Midbrain (tissue), 1 donor: ENCODE data around the gene IGFBP3.

Source experiments
- DNase-seq: peaks from one replicate; lab custom pipeline; 2025; lab: John Stamatoyannopoulos, UW

The IGFBP3 gene

DNA sequence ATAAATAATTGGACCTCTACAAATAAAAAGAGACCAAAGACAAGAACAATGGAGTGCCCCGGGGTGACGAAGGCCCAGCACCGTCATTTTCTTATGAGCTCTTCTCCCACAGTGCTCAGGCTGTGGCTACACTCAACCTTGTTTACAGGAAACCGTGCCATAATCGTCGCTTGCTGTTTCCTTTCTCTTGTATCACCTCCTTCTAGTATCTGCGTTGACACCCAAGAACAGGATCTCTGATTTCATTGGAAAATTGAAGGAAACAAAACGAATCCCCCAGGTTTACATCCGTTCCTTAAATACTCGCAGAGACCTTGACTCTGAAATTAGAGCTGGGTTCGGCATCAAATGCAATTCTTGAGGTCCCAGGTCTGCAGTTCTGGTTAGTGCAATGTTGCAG is 1.7 kb upstream of the IGFBP3 start:
- no peak for DNase-seq

DNA sequence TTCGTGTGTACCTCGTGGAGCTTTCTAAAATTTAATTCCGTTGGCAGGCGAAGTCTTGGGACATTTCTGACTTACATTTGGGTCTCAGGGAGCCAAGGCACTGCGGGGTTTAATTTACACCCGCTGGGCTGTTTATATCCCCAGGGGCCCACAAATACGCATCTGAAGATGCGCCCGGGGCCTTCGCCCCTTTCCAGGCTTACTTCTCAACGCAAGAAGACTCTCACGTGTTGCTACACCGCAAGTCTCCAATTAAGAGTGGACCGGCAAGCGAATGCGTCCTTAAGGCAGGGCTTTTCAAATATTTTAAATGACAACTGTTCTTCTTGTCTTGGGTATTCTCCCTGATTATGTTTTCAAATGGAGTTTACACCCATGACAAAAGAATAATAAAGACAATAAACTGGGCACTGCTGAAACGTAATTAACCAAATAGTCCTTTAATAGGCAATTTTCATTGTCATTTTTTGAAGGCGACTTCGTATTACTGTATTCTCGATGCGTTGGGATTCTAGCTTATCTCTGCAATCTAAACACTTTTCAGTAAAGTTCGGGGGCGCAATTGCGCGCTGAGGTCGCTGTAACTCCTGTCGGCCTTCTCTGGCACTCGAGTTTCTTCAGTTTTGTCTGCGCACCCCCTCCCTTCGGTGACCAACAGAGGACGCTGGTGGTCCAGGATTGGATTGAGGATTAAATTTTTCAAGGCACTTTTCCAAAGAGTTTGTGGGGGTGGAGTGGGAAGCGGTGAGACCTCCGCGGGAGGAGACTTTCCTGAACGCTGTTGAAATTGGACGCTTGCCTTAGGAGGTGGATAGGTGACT is 837 bp upstream of the IGFBP3 start:
- peak; percentile 51 for DNase-seq

DNA sequence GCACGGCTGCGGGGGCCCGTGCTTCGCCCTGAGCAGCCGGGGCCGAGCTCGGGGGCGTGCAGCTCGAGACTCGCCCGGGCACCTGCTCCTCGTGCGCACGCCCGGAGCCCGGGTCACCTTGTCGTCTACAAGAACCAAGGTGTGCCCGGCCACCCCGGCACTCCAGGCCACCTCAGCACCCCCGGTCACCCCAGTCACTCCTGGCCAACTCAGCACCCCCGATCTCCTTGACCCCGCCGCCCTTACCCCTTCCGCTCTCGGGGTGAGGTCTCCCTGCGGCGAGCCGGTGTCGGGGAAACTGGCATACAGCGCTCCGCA is 268 bp upstream of the IGFBP3 start:
- DNase-seq: no peak

DNA sequence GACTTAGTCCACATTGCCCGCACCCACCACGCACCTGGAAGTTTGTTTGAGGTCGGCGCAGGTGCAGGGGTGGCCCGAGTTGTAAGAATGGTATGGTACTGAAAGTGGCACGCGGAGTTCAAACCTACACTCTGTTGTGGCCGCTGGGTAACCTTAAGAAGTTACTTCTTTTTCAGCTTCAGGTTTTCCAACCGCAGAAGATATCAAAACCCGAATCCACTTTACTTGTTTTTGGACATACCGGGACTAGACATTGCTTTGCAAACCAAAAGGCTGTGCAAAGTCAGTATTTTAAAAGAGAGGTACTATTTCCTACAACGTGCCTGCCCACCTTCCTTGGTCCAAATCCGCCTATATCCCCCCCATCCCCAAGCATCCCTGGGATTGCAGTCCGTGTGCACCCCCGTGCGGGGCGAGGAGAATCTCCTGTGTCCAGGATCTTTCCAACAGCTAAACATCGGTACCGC is 1.0 kb downstream of the IGFBP3 start:
- no peak for DNase-seq

DNA sequence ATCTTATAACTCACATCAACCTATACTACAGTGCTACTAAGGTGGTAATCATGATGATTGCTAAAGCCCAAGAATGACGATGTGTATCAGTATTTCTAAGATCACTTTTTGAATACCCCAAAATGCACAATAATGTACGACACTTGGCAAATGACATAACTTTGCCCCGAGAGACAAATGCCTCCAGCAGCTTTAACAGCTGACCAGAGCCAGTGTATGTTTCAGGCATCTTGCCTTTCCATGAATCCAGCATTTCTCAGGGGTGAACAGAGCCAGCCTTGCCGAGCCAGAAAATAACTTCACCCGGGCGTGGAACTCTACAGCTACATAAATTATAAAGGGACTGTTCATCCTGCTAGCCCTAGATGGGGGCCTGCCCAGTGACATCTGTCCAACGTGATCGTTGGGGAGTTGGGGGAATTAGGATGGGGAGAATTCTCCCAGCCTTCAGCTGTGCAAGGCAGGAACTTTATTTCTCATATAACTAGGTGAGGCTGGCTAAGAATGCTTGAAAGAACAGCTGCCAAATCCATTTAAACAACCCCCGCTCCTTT is 1.8 kb downstream of the IGFBP3 start:
- DNase-seq: no peak

DNA sequence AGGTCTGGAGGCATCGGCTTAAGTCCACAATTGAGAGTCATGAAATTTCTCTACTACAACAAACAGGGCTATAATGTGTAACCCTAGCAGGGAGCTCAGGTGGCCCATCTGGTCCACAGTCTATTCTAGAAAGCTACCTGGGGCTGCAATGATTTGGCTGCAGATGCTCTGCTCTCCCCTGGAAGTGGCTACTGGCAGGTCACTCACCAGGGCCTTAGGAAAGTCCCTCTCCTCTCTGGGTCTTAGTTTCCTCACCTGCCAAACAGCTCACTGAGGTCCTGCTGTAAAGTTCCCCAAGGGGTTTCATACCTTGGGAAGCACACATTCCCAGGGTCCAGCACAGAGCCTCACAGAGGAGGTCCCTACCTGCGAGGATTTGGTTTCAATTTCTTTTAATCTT is 2.5 kb downstream of the IGFBP3 start:
- DNase-seq: no peak

DNA sequence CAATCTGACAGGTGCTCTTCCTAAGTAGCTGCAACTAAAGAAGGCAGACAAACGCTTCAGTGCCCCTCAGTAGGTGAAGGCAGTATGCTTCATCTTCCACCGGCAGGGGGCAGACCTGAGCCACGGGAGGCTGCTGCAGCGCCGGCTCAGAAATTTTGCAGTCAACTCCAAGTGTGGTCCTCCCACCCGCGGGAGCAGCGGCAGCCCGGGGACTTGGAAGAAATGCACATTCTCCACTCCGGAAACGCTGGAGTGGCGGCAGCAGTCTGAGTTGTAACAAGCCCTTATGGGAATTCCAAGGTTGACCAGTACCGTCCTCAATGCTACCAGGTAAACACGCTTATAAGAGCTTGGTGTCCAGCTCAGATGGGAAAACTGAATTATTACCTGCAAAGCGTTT is 3.4 kb downstream of the IGFBP3 start:
- DNase-seq: peak; percentile 76

DNA sequence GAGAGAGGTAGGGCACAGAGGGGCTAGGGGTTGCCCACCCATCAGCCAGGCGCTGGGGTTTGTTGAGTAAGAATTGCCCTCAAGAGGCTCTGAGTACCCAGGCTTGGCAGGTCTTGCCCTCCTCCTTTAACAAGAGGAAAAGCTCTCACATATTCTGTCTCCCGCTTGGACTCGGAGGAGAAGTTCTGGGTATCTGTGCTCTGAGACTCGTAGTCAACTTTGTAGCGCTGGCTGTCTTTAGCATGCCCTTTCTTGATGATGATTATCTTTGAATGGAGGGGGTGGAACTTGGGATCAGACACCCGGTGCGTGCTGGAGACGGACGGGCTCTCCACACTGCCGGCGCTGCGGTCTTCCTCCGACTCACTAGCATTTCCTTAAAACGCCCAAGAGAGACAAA is 4.0 kb downstream of the IGFBP3 start:
- no peak for DNase-seq

DNA sequence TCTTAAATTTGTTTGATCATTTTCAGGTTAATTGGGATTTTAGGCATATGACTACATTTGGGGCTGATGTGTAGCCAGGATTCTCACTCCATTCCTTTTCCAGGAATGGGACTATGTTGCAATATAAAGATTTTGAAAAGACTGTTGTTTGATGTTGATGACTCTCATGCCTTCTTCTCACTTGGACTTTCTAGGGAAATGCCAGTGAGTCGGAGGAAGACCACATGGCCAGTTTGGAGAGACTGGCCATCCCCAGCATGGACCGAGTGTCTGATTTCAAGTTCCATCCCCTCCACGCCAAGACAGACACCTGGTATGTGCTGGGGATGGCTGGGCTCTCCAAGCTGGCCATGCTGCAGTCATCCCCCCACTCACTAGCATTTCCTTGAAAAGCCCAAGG is 5.5 kb downstream of the IGFBP3 start:
- DNase-seq: no peak

DNA sequence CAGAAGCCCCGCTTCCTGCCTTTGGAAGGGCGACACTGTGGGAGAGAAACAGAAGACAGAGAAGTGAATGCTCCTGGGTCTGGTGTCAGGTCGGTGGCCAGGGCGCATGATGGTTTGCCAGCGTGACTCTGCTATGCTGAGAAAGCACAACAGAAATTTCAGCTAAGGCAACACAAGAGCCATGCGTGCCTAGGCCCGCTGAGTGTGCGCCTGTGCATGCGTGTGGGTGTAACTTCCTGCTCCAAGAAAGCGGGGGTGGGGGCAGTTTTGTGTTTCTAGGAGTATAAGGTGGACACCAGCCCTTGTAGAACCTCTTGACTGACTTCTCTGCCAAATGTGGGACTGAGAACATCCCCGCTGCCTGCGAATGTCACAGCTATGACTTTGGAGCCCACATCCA is 6.2 kb downstream of the IGFBP3 start:
- no peak for DNase-seq

DNA sequence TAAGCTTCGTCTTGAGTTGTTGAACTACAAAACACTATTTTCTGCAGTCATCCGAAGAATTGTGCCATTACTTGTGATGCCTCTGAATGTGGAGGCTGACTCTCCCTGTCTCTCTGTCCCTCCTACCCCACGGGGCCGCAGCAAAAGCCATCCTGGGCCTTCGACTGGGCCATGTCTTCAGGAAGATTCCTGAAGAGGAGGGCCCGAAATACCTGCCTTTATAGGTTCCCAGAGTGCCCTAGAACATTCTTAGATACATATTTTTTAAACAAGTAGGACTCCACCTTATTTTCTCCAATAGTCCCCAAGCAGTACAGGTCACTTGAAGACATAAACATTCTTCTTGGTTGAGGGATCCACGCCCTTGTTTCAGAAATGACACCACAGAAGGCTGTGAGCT is 8.1 kb downstream of the IGFBP3 start:
- DNase-seq: no peak

DNA sequence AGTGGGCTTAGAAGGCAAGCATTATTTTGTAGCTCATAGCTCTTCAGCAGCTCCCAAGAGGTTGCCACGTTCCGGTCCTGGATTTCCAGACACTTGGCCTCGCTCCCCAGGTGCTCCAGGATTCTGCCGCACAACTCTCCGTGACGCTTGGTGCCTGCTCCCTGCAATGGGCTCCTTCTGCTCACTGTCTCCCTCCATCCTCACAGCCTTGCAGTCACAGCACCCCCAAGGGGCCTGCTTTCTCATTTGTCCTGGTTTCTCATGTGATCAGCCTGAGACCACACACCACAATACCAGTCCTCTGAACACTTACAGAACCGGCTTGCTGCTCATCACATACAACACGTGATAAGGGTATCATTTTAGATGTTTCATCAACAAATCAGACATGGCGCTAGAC is 9.8 kb downstream of the IGFBP3 start:
- no peak for DNase-seq

DNA sequence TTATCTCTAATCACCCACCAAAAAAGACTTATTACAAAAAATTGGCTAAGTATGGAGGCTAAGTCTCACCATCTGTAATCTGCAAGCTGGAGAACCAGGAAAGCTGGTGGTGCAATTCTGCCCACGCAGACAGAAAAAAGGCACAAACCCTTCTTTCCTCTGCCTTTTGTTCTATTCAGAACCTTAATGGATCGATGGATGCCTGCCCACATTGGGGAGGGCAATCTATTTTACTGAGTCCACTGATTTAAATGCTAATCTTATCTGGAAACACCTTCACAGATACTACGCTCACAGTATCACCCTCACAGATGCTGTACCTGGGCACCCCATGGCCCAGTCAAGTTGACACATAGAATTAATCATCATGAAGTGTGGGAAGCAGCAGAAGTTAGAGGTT is 10.2 kb downstream of the IGFBP3 start:
- DNase-seq: no peak

DNA sequence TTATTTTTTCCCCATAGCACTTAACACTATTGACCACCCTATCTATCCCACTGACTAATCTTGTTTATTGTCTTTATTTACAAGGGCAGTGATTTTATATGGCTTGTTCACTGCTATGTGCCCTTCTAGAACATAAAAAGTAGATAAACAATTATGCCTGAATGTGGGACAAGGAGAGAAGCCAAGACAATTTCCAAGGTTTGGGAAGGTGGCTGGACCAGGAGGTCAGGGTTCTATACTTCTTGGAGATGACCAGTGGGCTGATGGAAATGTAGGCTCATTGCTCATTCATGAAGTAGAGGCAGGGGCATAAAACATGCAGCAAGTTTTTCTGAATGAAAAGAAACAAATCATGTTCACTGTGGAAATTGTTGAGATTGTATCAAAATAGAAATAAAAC is 11.5 kb downstream of the IGFBP3 start:
- no peak for DNase-seq

DNA sequence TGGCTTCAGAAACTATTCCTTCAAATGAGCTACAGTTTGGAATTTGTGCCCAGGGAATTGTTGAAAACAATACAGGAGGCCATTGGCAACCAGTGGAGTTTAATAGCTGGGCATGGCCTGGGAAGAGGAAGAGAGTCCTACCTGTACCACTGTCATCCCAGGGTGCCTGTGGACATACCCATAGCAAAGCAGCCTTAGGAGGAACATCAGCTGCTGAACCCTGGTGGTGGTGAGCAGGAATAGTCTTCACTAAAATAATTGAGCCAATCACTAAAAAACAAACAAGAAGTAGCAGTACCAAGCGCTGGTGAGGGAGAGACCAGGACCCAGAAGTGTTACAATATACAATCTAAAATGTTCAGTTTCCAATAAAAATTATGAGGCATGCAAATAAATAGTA is 18.3 kb downstream of the IGFBP3 start:
- DNase-seq: no peak

DNA sequence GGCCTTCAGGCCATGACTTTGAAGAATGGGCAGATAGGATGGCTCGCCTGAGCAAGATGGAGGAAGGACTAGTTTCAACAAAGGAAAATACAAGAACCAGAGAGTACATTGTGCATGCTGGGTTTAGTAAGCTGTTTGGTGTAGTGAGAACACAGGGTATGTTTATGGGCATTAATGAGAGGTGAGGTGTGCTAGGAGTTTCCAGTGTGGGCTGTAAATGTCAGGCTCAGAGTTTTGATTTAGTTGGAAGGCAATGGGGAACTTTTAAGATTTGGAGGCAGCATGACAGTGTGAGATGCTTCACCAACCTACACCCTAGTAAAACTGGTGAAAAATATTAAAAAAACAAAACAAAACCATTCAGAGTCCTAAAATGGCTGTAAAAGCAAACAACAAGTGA is 19.5 kb downstream of the IGFBP3 start:
- no peak for DNase-seq

DNA sequence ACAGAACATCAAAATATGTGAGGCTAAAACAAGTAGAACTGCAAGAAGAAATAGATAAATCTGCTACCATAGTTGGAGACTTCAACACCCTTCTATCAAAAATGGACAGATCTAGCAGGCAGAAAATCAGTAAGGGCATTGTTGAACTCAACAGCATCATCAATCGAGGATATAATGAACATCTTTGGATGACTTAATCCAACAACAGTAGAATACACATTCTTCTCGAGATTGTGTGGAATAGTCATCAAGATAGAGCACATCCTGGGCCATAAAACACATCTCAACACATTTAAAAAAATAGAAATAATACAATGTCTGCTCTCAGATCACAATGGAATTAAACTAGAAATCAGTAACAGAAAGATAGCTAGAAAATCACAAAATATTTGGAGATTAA is 22.9 kb downstream of the IGFBP3 start:
- DNase-seq: no peak

DNA sequence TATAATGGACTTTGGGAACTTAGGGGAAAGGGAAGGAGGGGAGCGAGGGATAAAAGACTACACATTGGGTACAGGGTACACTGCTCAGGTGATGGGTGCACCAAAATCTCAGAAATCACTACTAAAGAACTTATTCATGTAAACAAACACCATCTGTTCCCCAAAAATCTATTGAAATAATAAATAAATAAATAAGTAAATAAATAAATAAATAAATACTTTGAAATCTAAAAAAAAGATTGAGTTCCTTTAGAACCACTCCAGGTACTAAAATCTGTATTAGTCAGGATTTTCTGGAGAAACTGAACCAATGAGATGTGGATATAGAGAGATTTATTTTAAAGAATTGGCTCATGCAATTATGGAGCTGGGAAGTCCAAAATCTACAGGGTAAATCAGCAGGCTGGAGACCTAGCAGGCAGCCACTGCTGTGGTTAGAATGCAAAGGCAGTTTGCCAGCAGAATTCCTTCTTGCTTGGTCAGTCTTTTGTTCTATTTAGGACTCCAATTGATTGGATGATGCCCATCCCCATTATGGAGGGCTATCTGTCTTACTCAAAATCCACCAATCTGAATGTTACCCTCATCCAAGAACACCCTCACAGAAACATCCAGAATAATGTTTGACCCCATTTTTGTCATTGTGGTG is 23.9 kb downstream of the IGFBP3 start:
- DNase-seq: no peak

DNA sequence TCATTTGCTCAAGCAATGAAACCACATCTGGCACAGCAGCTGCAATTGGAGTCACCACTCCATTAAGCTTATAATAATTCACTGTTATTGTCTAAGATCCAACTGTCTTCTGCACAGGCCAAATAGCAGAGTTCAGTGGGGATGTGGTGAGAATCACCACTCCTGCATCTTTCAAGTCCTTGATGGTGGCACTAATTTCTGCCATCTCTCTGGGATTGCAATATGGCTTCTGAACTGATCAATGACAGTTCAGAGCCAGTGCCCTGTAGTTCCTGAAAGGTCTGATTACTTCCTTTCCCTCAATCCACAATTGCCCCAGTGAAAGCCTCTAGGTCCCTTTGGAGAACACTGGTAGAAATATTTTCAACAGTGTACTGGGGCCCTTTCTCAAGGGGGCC is 26.4 kb downstream of the IGFBP3 start:
- no peak for DNase-seq

DNA sequence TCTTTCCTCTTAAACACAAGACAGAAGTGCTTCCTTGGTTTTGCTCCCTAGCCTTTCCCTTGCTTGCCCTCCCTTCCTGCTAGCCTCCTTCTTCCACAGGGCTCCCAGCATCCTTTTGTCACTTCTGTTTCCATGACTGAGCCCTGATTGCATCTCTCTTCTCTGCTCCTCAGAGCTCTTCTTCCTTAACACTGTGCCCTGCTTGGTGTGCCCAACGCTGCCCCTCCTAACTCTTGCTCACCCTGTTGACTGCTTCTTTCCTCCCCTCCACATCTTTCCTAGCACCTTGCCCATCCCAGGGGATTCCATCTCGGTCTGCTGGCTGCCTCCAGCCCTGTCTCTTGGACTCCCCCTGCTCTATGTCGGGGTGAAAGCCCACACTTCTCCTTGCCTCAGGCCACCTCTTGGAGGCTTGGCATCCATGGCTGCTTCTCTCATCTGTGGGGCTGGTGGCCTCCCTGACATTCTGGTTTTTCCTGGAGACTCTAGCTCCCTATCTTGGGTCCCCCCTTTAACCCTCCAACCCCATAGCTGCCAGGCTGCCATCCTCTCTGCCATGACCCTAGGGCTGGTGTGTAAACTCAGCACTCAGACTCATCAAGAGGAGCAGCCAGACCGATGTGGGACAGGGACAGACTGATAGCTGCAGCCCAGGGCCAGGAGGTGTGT is 26.9 kb downstream of the IGFBP3 start:
- DNase-seq: no peak

DNA sequence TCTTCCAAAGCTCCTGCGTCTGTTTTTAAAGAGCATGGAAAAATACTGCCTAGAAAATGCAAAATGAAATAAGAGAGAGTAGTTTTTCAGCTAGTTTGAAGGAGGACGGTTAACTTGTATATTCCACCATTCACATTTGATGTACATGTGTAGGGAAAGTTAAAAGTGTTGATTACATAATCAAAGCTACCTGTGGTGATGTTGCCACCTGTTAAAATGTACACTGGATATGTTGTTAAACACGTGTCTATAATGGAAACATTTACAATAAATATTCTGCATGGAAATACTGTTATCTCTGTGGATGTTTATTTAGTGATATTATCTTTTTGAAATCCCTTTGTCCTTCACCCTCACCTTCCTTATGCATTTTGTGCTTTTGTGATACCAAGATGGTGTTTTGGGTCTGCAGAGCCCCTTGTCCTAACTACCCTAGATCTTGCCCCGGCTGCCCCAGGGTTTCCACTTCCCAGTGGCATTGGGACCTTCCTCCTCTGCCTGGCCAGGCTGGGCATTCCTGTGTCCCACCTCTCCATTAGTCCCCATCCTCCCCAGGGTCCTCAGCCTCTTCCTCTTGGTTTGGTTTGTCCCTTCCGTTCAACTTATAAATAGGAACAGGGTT is 27.6 kb downstream of the IGFBP3 start:
- no peak for DNase-seq

DNA sequence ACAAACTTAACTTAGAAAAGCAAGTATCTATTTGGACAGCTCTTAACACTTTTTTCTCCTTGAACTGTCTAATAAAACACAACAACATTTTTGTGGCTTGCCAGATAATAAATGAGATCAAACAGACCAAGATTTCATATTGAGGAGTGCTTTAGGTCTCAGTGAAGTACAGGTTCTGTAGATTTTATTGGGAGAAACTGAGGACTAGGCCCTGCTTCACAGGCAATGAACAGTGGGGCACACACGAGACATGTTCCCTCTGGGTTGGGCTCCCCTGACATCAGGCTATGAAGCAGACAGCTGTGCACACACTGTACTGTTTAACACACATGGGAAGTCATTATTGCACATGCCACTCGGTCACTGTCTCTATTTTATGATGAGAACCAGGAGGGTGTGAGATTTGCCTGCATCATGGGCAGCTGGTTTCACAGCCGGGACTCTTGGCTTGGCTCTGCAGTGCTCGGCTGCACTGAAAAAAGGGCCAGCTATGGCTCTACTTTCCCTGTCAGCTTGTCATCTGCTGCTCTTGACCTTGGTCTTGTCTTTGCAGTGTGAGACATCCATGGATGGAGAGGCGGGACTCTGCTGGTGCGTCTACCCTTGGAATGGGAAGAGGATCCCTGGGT is 28.6 kb downstream of the IGFBP3 start:
- DNase-seq: no peak
